HG03565 (cell line): ENCODE measurements around the gene SMC6.

ENCODE experiments used
- ATAC-seq: cut with Tn5 transposase; IDR thresholded peaks from one replicate; pipeline ENCODE4 v1.9.1; 2021; ENCODE audit warnings: mild to moderate bottlenecking, moderate library complexity; ENCODE audit not compliant: unreplicated experiment

The SMC6 gene

GRCh38 chr2:17620280-17620679, 133.3 kb downstream of the SMC6 start:
- ATAC-seq: no peak

GRCh38 chr2:17617955-17618354, 135.7 kb downstream of the SMC6 start:
- no peak for ATAC-seq

GRCh38 chr2:17617516-17617915, 136.1 kb downstream of the SMC6 start:
- no peak for ATAC-seq

- ATAC-seq: no peak
These were observed 137.2 kb downstream of the SMC6 start for GRCh38 chr2:17616405-17616804.

GRCh38 chr2:17615728-17616351, 137.8 kb downstream of the SMC6 start:
- no peak for ATAC-seq

- no peak for ATAC-seq
These were observed 138.5 kb downstream of the SMC6 start for GRCh38 chr2:17615147-17615546.

GRCh38 chr2:17614174-17614930, 139.3 kb downstream of the SMC6 start:
- no peak for ATAC-seq
